HL-60 (cell line): Measurements from ENCODE around the gene ZNF496.

ENCODE experiments used
- DNase-seq, 2 experiments: peaks; one replicate each; pipeline ENCODE4 v3.0.0-alpha.2; 2010 to 2020; ENCODE audit warnings: low read depth in 1 of 2, low spot score in 1 of 2
- H3K27ac ChIP-seq: fragments of 250-450 bp; sonication (Bioruptor Pico); replicated peaks from 2 replicates; pipeline ENCODE4 v1.5.1; 2020; ENCODE audit warnings: mild to moderate bottlenecking, moderate library complexity
- H3K27me3 ChIP-seq: fragments of 250-450 bp; sonication (Bioruptor Pico); 2 replicates; pipeline ENCODE4 v1.5.1; 2021; ENCODE audit warnings: mild to moderate bottlenecking, moderate library complexity; ENCODE audit not compliant: insufficient read depth, poor library complexity, severe bottlenecking
- H3K4me3 ChIP-seq: replicated peaks from 2 replicates; pipeline ENCODE4 v1.5.1; 2011; ENCODE audit warnings: mild to moderate bottlenecking, control low read depth, low read length; ENCODE audit not compliant: insufficient read depth
- CTCF ChIP-seq: IDR thresholded peaks from one replicate; pipeline ENCODE4 v1.5.1; 2011; ENCODE audit warnings: low read length, control low read depth, inconsistent platforms; ENCODE audit not compliant: insufficient read depth
- GABPA ChIP-seq: IDR thresholded peaks from 2 replicates; pipeline ENCODE4 v1.6.1; 2012; ENCODE audit warnings: low read depth
- POLR2AphosphoS5 ChIP-seq: IDR thresholded peaks from 2 replicates; pipeline ENCODE4 v1.6.1; 2012; ENCODE audit warnings: low read depth
- REST ChIP-seq: IDR thresholded peaks from 2 replicates; pipeline ENCODE4 v1.6.1; 2012; ENCODE audit warnings: low read depth; ENCODE audit not compliant: insufficient replicate concordance
- SPI1 ChIP-seq: IDR thresholded peaks from 2 replicates; pipeline ENCODE4 v1.6.1; 2012; ENCODE audit warnings: low read depth, mild to moderate bottlenecking, borderline replicate concordance

ZNF496 gene

GRCh38 chr1:247345881-247346280 is 14.2 kb upstream of the ZNF496 start:
- no peak overlapping the region for H3K27ac ChIP-seq
- H3K27me3 ChIP-seq, result no peaks in the 10 kb centered on the region
- no peak overlapping the region for H3K4me3 ChIP-seq
- no peak for DNase-seq
- no peak for TF ChIP-seq CTCF
- TF ChIP-seq POLR2AphosphoS5, result no peak
- no peak for TF ChIP-seq GABPA
- TF ChIP-seq SPI1, result no peak
- no peak for TF ChIP-seq REST

- H3K27ac ChIP-seq, result no peak overlapping the region
- no peak for DNase-seq
- no peak for TF ChIP-seq POLR2AphosphoS5
- TF ChIP-seq REST, result no peak
- TF ChIP-seq CTCF, result no peak
- no peak for TF ChIP-seq SPI1
- TF ChIP-seq GABPA, result no peak
- H3K27me3 ChIP-seq, result no peaks in the 10 kb centered on the region
- no peak overlapping the region for H3K4me3 ChIP-seq
These were observed 12.1 kb upstream of the ZNF496 start for GRCh38 chr1:247343801-247344200.

GRCh38 chr1:247338723-247339275 is 7.1 kb upstream of the ZNF496 start:
- H3K27ac ChIP-seq, result no peak overlapping the region
- TF ChIP-seq GABPA (no peak), CTCF (no peak), SPI1 (no peak), POLR2AphosphoS5 (no peak), REST (no peak)

More at GRCh38 chr1:247338723-247339275, 7.1 kb upstream of the ZNF496 start:
- Histone ChIP-seq H3K4me3 (no peak overlapping the region), H3K27me3 (no peaks in the 10 kb centered on the region)
- no peak for DNase-seq
